ENCODE data around the gene HHIPL1. TPM values are rescaled to one million over a fixed set of nuclear protein-coding genes. Genes with fewer than 3 reads are reported as not detected.
A peak's percentile ranks its signal among the peaks of the same experiment; 100 is the strongest.

HHIPL1 gene
- total RNA-seq, 1 donor from 2014 or later: 0.86 TPM

DNA sequence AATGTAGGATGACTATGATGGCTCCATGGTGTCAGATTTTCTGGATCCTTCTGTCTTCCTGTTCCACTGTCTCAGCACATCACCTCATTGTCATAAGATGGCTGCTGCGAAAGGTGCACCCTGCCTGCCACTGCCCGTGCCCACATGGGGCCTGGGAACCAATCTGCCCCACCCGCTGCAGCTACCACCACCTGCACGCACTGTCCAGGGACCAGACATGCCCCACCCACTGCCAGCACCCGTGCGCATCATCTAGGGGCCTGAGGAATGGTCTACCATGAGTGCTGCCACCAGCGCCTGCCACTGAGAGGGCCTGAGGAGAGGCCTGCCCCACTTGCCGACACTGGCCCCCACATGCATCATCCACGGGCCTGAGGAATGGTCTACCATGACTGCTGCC, 63.0 kb downstream of the HHIPL1 start:
- peaks cover 7% of the 10 kb centered on the region for H3K9me3 ChIP-seq (ENCODE audit: insufficient read depth, low read depth, low read length)
- H3K27ac Mint-ChIP-seq (ENCODE audit: unreplicated experiment): no peak overlapping the region
- no peaks in the 10 kb centered on the region for H3K4me1 Mint-ChIP-seq (ENCODE audit: low read depth, unreplicated experiment)
- H4K20me1 ChIP-seq (ENCODE audit: insufficient read depth, low read length): no peaks in the 10 kb centered on the region
- no peaks in the 10 kb centered on the region for H3K4me1 ChIP-seq (ENCODE audit: insufficient read depth, low read length)
- H3K27me3 Mint-ChIP-seq (ENCODE audit: low read depth, unreplicated experiment): peaks cover 10% of the 10 kb centered on the region
- no peaks in the 10 kb centered on the region for H3K79me2 ChIP-seq (ENCODE audit: insufficient read depth, low read length)
- H3K4me2 ChIP-seq (ENCODE audit: low read length): no peak overlapping the region
- TF ChIP-seq CTCF (IDR thresholded peaks at IDR 0.05; ENCODE audit: insufficient read depth, low read depth, low read length): no peak
- TF ChIP-seq EZH2 (IDR thresholded peaks at IDR 0.05; ENCODE audit: insufficient read depth, low read length): no peak
- H3K36me3 ChIP-seq (ENCODE audit: insufficient read depth, low read length): no peaks in the 10 kb centered on the region
- H3K9ac ChIP-seq (ENCODE audit: low read length): no peak overlapping the region
- no peak overlapping the region for H3K4me3 Mint-ChIP-seq (ENCODE audit: unreplicated experiment)
- H3K36me3 Mint-ChIP-seq (ENCODE audit: low read depth, unreplicated experiment): peaks cover 5% of the 10 kb centered on the region
- no peak overlapping the region for H2AFZ ChIP-seq (ENCODE audit: low read depth, low read length)
- no peak overlapping the region for H3K27ac ChIP-seq (ENCODE audit: low read depth, low read length)
- DNase-seq (ENCODE audit: low read depth) (no peak), FAIRE-seq (no peak)
- H3K9me3 Mint-ChIP-seq (ENCODE audit: unreplicated experiment): peaks cover 25% of the 10 kb centered on the region
- H3K27me3 ChIP-seq (ENCODE audit: insufficient read depth, low read length): no peaks in the 10 kb centered on the region
- H3K4me3 ChIP-seq (ENCODE audit: insufficient read depth, low read depth, low read length): no peak overlapping the region

- Histone ChIP-seq H3K27ac (ENCODE audit: low read depth, low read length) (no peak overlapping the region), H4K20me1 (ENCODE audit: insufficient read depth, low read length) (no peaks in the 10 kb centered on the region), H3K9ac (ENCODE audit: low read length) (no peak overlapping the region), H3K27me3 (ENCODE audit: insufficient read depth, low read length) (no peaks in the 10 kb centered on the region), H3K79me2 (ENCODE audit: insufficient read depth, low read length) (no peaks in the 10 kb centered on the region), H3K9me3 (ENCODE audit: insufficient read depth, low read depth, low read length) (peaks cover 2% of the 10 kb centered on the region), H3K4me3 (ENCODE audit: insufficient read depth, low read depth, low read length) (no peak overlapping the region), H3K36me3 (ENCODE audit: insufficient read depth, low read length) (no peaks in the 10 kb centered on the region), H3K4me1 (ENCODE audit: insufficient read depth, low read length) (no peaks in the 10 kb centered on the region), H2AFZ (ENCODE audit: low read depth, low read length) (no peak overlapping the region), H3K4me2 (ENCODE audit: low read length) (no peak overlapping the region)
- TF ChIP-seq EZH2 (IDR thresholded peaks at IDR 0.05; ENCODE audit: insufficient read depth, low read length): no peak
- no peak for TF ChIP-seq CTCF (IDR thresholded peaks at IDR 0.05; ENCODE audit: insufficient read depth, low read depth, low read length)
- peaks cover 22% of the 10 kb centered on the region for H3K9me3 Mint-ChIP-seq (ENCODE audit: unreplicated experiment)
- H3K4me3 Mint-ChIP-seq (ENCODE audit: unreplicated experiment): no peak overlapping the region
- DNase-seq (ENCODE audit: low read depth): no peak
- peaks cover 10% of the 10 kb centered on the region for H3K27me3 Mint-ChIP-seq (ENCODE audit: low read depth, unreplicated experiment)
- H3K36me3 Mint-ChIP-seq (ENCODE audit: low read depth, unreplicated experiment): peaks cover 5% of the 10 kb centered on the region
- no peak overlapping the region for H3K27ac Mint-ChIP-seq (ENCODE audit: unreplicated experiment)
- no peak for FAIRE-seq
- no peaks in the 10 kb centered on the region for H3K4me1 Mint-ChIP-seq (ENCODE audit: low read depth, unreplicated experiment)
These were observed 63.5 kb downstream of the HHIPL1 start for GRCh38 chr14:99708449-99708848.

DNA sequence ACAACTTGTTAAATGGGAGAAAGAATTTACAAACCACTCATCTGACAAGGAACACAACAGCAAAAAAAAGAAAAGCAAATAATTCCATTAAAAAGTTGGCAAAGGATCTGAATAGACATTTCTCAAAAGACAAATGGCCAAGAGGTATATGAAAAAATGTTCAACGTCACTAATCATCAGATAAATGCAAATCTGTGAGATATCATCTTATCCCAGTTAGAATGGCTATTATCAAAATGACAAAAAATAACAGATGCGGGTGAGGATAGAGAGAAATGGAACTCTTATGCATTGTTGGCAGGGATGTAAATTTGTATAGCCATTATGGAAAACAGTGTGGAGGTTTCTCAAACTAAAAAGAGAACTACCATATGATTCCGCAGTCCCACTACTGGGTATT, 69.0 kb downstream of the HHIPL1 start:
- Mint-ChIP-seq H3K4me3 (ENCODE audit: unreplicated experiment) (no peak overlapping the region), H3K27me3 (ENCODE audit: low read depth, unreplicated experiment) (peaks cover 23% of the 10 kb centered on the region), H3K9me3 (ENCODE audit: unreplicated experiment) (peaks cover 12% of the 10 kb centered on the region), H3K27ac (ENCODE audit: unreplicated experiment) (peak overlapping the region; percentile 30), H3K36me3 (ENCODE audit: low read depth, unreplicated experiment) (no peaks in the 10 kb centered on the region), H3K4me1 (ENCODE audit: low read depth, unreplicated experiment) (no peaks in the 10 kb centered on the region)
- no peaks in the 10 kb centered on the region for H3K36me3 ChIP-seq (ENCODE audit: insufficient read depth, low read length)
- H3K4me1 ChIP-seq (ENCODE audit: insufficient read depth, low read length): no peaks in the 10 kb centered on the region
- H3K79me2 ChIP-seq (ENCODE audit: insufficient read depth, low read length): no peaks in the 10 kb centered on the region
- H3K9ac ChIP-seq (ENCODE audit: low read length): no peak overlapping the region
- H4K20me1 ChIP-seq (ENCODE audit: insufficient read depth, low read length): no peaks in the 10 kb centered on the region
- TF ChIP-seq EZH2 (IDR thresholded peaks at IDR 0.05; ENCODE audit: insufficient read depth, low read length) (no peak), CTCF (IDR thresholded peaks at IDR 0.05; ENCODE audit: insufficient read depth, low read depth, low read length) (no peak)
- no peak for DNase-seq (ENCODE audit: low read depth)
- no peaks in the 10 kb centered on the region for H3K9me3 ChIP-seq (ENCODE audit: insufficient read depth, low read depth, low read length)
- H3K27ac ChIP-seq (ENCODE audit: low read depth, low read length): no peak overlapping the region
- no peaks in the 10 kb centered on the region for H3K27me3 ChIP-seq (ENCODE audit: insufficient read depth, low read length)
- H2AFZ ChIP-seq (ENCODE audit: low read depth, low read length): no peak overlapping the region
- no peak overlapping the region for H3K4me2 ChIP-seq (ENCODE audit: low read length)
- no peak for FAIRE-seq
- no peak overlapping the region for H3K4me3 ChIP-seq (ENCODE audit: insufficient read depth, low read depth, low read length)
